Pancreas (tissue), 10 donors: ENCODE results near the gene PDE10A. TPM values are rescaled to one million over a fixed set of nuclear protein-coding genes. Genes with fewer than 3 reads are reported as not detected.

Experiments
- ATAC-seq, 4 donors: fragments of 200-7000 bp; cut with Tn5 transposase; one replicate each; pipeline versions ENCODE4 v1.8.0 to v1.9.1; 2020; ENCODE audit warnings: mild to moderate bottlenecking in 4 of 4, moderate library complexity in 4 of 4
- DNase-seq, 6 donors: peaks; one replicate each; pipeline ENCODE4 v3.0.0-alpha.2; 2020
- FAIRE-seq: peaks from 2 replicates; lab custom pipeline; 2012; peaks lifted over from hg19 to GRCh38; lab: Jason Lieb, UNC
- H3K27ac ChIP-seq, 4 donors: fragments of 200-600 bp; sonication (generic); 1 replicate in 3 of 4; 2 replicates in 1 of 4; pipeline versions ENCODE4 v1.5.0 to v1.8.0; 2020
- H3K27me3 ChIP-seq, 4 donors: fragments of 200-600 bp; one replicate each; pipeline ENCODE4 v1.8.0; 2021
- H3K36me3 ChIP-seq, 3 donors: fragments of 200-600 bp; sonication (generic) in 1 of 3; one replicate each; pipeline versions ENCODE4 v1.5.0 to v1.8.0; 2020 to 2021
- H3K4me1 ChIP-seq, 3 donors: fragments of 200-600 bp; one replicate each; pipeline ENCODE4 v1.8.0; 2021
- H3K4me3 ChIP-seq, 4 donors: fragments of 200-600 bp; sonication (generic) in 2 of 4; one replicate each; pipeline versions ENCODE4 v1.5.0 to v1.8.0; 2020 to 2021
- H3K9me3 ChIP-seq, 4 donors: fragments of 200-600 bp; one replicate each; pipeline ENCODE4 v1.8.0; 2021
- CTCF ChIP-seq, 4 donors: fragments of 200-600 bp; sonication (generic) in 3 of 4; IDR thresholded peaks; one replicate each; pipeline versions ENCODE4 v1.5.0 to v1.8.0; 2021; ENCODE audit warnings: antibody characterized with exemption in 4 of 4
- WGBS, 2 donors: extraction: QIAGEN DNeasy Blood & Tissue Kit; methylation state at CpG; one replicate each; pipeline ENCODE4 v1.1.7; 2013; 5-methylcytosine and 5-hydroxymethylcytosine counted together
- intact Hi-C, 3 donors: fragments of 100-400 bp; cut with DNase I; formaldehyde crosslinking; loops; one replicate each; pipeline versions ENCODE4 v1.11.1 to v1.14.2; 2022
- polyA plus RNA-seq, 2 donors: library from polyadenylated mRNA; stranded (reverse); fragments of 200-250 nt; gene quantifications; one replicate each; pipeline ENCODE4 v1.2.3, GENCODE V29; 2013
- total RNA-seq, 6 donors: library from RNA; stranded (reverse); fragmentation: NEBNext Ultra II Directional in 4 of 6; extraction: Animal tissue kit (Norgen Biotek cat#: 25700) in 4 of 6; gene quantifications; one replicate each; pipeline versions ENCODE4 v1.2.1 to v1.2.4, GENCODE V29; 2021 to 2023
- donor health status: healthy with polysubstance abuse.
- donor health status: DM: no; HTN: no; CAD: no; lungs with moderate emphysema.
- donor health status: DM: no; HTN: no; CAD: no.
- donor health status: control.
- donor health status: control.
- donor health status: Bipolar disorder and iron deficiency.
- donor health status: DM: yes; HTN: yes; CAD: no.
- donor health status: DM: no; HTN: no; CAD: no.
- donor health status: DM: no; HTN: no; CAD: no.
- donor health status: DM: yes; HTN: yes; CAD: no.

The PDE10A gene
- total and polyA plus RNA-seq, 8 donors = 0.83 to 5.7 (median 2.7) TPM

- H3K36me3 ChIP-seq = no peaks in the 10 kb centered on the region
- WGBS, 2 donors = 57 to 73% methylated on average over 4 of the region's 4 CpGs
- H3K27ac ChIP-seq = no peak overlapping the region
- no peaks in the 10 kb centered on the region for H3K9me3 ChIP-seq
- H3K4me1 ChIP-seq = no peaks in the 10 kb centered on the region
- intact Hi-C loops = no loop called here
- DNase-seq (no peak), ATAC-seq (no peak), FAIRE-seq (no peak)
- H3K4me3 ChIP-seq = no peak overlapping the region
- H3K27me3 ChIP-seq = no peaks in the 10 kb centered on the region
- TF ChIP-seq CTCF (IDR thresholded peaks at IDR 0.05) = no peak
These were observed 165.6 kb downstream of the PDE10A start for GRCh38 chr6:165497472-165497871.

- 71 to 85% methylated on average over 9 of the region's 9 CpGs for WGBS, 2 donors
- FAIRE-seq = no peak
- no peak for ATAC-seq
- H3K4me1 ChIP-seq = peaks cover 0 to 3% (median 0%) of the 10 kb centered on the region in 3 donors
- H3K27ac ChIP-seq = no peak overlapping the region
- no peaks in the 10 kb centered on the region for H3K9me3 ChIP-seq
- intact Hi-C loops = no loop called here
- TF ChIP-seq CTCF (IDR thresholded peaks at IDR 0.05) = no peak
- no peak overlapping the region for H3K4me3 ChIP-seq
- no peak for DNase-seq
- H3K36me3 ChIP-seq = no peaks in the 10 kb centered on the region
- no peaks in the 10 kb centered on the region for H3K27me3 ChIP-seq
These were observed 174.3 kb downstream of the PDE10A start for GRCh38 chr6:165488624-165489295.

GRCh38 chr6:165487950-165488349, 175.1 kb downstream of the PDE10A start:
- intact Hi-C loops = no loop called here
- Histone ChIP-seq H3K27ac (no peak overlapping the region), H3K36me3 (no peaks in the 10 kb centered on the region), H3K27me3 (no peaks in the 10 kb centered on the region), H3K4me1 (peaks cover 0 to 3% (median 0%) of the 10 kb centered on the region in 3 donors), H3K9me3 (no peaks in the 10 kb centered on the region), H3K4me3 (no peak overlapping the region)
- DNase-seq (no peak), ATAC-seq (no peak), FAIRE-seq (no peak)
- TF ChIP-seq CTCF (IDR thresholded peaks at IDR 0.05) = no peak

- no peak for ATAC-seq
- no peak for FAIRE-seq
- no peak for DNase-seq
- WGBS, 2 donors = 70 to 71% methylated on average over 4 of the region's 4 CpGs
- Histone ChIP-seq H3K9me3 (no peaks in the 10 kb centered on the region), H3K27me3 (no peaks in the 10 kb centered on the region), H3K36me3 (no peaks in the 10 kb centered on the region), H3K4me3 (no peak overlapping the region), H3K27ac (no peak overlapping the region), H3K4me1 (peaks cover 0 to 3% (median 0%) of the 10 kb centered on the region in 3 donors)
- TF ChIP-seq CTCF (IDR thresholded peaks at IDR 0.05) = no peak
- intact Hi-C loops = no loop called here
These were observed 175.7 kb downstream of the PDE10A start for GRCh38 chr6:165487347-165487746.
